NCI-H2171 treated with DMSO at 0.1 percent for 48 hours (cell line): ENCODE data around the gene YWHAQ.
"Not testable (repeated sequence)": the region's sequence is repeated elsewhere in the genome, so short reads cannot be mapped to it uniquely, and the experiment has no call there.

ENCODE experiments used
- DNase-seq: peaks from one replicate; lab custom pipeline; 2025; lab: John Stamatoyannopoulos, UW

YWHAQ gene

DNA sequence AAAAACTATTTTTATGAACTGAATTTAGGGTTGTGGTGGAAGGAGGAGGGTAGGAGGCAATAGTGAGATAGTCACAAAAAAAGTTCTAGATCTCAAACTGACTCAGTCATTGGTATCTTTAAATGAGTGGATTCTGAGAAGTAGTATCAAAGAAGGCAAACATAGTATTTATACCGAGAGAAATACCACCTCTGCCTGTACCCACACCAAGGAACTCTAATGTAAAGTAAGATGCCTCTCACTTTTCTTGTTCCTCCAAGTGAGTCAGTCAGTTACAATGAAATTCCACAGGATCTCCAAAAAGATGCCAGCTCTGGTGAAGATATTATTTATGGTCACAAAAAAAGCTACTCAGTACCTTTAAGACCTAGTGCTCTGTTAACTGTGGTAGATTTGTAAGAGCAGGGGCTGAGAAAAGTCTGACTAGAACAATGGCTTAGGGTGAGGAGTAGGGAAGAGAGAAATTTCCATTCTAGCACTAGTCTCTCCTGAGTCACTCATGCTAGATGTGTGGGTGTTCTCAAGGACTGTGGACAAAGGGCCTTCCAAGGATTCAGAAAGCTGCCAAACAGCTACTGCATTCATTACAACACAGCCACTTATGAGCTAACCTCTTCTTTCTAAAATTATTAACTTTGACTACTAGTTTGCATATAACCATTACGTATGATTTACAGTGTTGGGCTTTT, 36.3 kb downstream of the YWHAQ start:
- no peak for DNase-seq

DNA sequence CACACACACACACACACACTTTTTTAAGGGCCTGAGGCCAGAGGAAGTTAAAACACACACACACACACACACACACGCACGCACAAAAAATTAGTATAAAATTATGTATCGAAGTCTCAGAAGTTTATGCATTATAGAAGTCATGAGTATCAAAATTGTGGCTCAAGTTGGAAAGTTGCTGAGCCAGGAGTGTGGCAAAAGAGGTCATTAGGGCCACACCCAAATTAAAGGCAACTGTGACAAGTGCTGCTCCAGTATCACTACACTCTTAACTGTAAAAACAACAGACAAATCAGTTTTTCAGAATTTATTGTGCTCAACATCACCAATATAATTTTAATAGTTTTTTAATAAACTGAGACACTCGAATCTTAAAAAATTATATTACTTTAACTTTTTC, 36.9 kb downstream of the YWHAQ start:
- DNase-seq: no peak

DNA sequence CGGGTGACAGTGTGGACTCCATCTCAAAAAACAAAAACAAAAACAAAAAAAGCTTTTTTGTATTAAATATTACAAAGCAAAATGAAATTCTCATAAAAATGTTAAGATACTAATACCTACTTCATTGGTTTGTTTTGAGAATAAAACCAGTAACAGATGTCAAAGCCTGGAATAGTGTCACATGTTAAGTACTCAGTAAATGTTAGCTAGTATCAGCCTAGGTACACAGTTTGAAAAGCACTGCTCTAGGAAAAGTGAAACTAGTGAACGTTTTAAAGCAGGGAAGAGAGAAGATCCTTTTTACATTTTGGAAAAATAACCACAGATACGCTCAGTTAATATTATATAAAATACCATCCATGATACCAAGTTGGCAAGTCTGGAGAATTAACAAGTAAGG, 38.1 kb downstream of the YWHAQ start:
- DNase-seq: no peak

DNA sequence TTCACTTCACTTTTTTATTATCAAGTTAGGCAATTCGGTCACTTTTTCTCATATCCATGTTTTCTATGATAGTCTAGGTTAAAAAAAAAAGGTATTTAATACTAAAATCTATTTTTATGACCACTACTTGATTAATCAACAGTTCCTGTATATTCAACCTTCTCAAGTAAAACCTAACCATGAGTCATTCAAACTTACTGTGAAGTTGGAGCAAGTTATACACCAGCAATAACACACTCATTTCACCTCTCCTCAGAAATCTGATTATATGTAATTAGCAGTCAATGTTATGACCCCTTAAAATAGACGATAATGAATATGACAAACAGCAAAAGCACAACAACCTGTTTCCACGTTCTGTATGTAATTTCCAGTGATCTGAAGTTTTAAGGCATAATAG, 40.2 kb downstream of the YWHAQ start:
- no peak for DNase-seq

DNA sequence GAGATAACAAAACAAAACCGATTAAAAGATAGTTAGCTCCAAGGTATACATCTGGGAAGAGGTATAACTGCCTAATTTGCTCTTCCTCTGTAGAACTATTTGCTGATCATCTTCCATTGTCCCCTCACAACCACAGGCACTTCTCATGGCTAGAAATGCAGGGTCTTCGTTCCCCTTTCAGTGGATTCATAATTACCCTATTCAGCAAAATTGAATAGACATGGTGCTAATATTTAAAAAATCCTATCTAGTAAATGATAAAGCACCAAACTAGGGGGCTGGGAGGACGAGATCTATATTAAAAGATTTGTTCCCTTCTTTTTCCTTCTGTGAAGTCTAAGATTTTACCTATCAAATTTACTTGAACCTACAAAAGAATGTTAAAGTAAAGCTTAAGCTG, 44.3 kb downstream of the YWHAQ start:
- DNase-seq: no peak

DNA sequence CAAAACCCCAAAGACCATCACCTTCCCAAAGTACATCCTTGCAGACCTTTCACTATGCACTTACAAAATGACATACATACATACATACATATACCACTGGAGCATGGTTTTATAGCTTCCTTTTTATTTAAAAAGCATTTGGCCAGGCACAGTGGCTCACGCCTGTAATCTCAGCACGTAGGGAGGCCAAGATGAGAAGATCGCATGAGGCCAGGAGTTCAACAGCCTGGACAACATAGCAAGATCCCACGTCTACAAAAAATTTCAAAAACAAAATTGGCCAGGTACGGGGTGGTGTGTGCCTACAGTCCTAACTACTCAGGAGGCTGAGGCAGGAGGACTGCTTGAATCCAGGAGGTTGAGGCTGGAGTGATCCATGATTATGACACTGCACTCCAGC, 45.3 kb downstream of the YWHAQ start:
- no peak for DNase-seq

DNA sequence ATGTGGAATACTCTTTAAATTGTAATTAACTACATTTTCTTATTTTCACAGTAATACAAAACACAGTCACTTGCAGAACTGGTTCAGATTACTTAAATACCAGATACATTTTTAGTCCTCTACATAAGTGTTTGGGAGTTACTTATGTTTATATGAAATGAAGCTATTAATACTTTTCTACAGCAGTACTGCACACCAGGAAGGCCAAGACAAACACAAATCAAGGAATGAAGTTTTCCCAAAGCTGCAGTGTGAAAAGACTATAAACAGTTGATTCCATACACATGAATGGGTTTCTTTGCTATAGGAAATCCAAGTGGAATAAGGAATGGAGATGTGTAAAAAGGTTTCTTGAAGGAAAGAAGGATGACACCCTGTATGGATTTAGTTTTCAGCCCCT, 45.9 kb downstream of the YWHAQ start:
- not testable (repeated sequence) for DNase-seq

DNA sequence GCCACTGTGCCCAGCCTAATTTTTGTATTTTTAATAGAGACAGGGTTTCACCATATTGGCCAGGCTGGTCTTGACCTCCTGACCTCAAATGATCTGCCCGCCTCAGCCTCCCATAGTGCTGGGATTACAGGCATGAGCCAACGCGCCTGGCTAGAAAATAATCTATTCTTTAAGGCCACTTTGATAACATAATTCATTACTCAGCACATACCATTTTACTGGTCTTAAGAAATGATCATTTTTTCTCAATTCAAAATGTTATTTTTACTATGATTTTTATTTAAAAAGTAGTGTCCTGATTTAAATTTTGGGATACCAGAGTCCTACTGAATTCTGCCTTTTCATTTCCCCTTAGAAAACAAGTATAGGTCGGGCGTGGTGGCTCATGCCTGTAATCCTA, 48.2 kb downstream of the YWHAQ start:
- no peak for DNase-seq

DNA sequence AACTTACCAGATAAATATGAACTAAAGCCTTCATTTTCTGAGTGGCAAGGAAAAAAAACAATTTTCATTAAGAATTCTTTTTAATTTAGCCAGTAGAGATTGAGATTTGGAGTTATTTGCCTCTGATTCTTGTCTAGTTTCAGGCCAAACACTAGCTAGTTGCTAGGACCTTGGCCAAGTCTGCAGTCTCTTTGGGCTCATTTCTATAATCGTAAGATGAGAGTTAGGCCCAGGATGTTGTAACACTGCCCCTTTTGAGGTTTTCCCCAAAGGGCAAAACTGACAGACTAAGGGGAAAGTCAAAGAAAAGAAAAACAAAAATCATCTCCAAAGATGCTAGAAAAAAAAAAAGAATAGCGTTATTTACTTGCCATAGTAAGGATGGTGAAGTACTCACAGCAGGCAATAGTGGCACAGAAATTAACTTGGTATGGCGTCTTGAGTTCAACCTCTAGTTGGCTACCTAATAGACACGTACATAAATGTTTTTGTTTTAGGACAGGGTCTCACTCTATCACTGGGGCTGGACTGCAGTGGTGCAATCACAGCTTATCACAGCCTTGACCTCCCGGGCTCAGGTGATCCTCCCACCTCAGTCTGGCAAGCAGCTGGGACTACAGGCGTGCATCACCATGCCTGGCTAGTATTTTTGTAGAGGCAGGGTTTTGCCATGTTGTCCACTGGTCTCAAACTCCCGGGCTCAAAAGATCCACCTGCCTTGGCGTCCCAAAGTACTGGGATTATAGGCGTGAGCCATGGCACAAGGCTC, 52.1 kb downstream of the YWHAQ start:
- no peak for DNase-seq

DNA sequence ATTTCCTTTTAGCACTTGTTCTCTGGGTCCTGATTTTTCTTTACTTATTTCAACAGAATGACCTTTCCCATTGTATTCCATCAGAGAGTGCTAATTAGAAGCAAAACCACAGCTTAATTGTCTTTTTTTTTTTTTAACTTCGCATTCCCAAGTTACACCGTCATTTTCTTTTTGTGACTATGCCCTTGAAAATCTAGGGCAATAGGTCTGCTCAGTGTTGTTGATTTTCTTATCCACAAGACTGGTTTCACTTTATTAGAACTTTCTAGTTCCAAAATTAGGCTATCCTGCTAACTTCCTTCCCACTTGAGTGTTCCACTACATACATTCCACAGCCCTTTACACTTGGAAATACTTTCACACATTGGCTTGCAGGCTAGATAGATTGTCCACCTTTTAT, 56.5 kb downstream of the YWHAQ start:
- DNase-seq: no peak

DNA sequence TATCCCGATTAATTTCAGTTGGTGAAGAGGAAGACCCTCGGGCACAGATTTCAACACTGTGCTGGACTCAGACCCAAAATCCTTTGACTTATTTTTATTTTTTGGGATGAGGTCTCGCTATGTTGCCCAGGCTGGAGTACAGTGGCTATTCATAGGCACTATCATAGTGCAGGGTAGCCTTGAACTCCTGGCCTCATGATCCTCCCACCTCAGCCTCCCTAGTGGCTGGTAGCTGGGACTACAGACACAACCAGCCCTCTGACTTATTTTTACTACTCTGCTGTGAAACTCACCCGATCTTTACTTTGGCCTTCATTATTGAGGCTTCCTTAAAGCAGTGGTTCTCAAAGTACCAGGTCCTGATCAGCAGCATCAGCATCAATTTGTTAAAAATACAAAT, 57.0 kb downstream of the YWHAQ start:
- DNase-seq: no peak

DNA sequence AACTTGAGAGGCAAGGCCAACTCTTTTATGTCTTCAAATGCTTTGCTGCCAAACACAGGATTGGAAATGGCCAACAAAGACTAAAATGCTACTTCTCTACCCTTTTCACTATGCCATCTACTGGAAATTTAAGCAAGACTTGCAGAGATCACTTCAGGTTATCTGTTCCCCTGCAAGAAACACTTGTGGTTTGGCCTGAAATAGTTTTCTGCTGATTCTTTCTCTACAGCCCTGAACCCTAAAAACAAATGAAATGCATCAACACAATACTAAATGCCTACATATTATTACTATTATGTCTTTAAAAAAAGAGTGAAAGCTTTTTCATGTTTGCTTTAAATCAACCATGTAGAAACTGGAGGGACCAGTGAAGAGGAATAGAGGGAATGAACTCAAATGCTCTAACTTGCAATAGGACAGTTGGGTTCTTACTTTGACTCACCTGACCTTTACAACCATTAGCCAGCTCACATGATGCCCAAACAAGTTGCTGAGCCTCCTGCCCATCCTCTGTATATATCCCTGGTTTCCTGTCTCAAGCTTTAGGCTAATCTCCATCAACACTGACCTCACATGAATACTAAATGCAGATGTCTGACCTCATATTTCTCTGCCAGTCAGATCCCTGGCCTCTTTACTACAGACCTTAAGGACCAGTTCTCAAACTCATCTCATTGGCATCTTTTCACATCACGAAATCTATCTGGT, 57.6 kb downstream of the YWHAQ start:
- DNase-seq: no peak

DNA sequence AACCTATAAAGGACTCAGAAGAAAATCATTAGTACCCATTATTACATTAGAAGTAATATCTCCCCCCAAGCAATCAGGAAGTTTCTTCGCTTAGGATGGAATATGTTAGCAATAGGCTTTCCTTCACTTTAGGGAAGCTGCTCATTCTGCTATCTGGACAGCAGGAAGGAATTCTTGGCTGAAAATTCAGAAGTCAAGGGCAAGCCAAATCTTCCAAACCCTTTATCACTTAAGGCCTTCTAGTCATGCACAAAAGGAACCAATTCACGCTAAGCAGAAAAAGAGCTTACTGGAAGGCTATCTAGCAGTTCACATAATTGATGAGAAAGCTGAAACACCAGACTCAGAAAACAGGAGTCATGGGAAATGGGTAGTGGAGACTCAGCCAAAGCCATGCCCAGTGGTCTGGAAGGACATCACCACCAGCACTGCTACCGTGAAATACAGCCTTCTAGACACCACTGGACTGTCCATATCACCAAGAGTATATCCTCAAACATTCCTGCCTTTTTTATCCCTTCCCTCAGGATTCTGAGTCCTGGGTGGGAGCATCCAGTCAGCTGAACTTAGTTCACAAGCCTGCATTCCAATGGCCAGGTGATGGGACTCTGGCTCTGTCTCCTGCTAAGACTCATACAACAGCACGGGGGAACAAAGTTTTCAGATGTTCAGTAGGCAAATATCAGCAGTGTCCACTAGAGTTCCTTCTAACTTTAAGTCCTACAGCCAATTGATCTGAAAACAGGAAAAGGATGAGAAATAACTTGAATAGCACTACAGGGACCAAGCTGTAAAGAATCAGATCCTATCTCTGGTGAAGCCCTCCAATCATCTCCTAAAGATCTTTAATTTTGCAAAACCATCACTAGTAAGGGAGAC, 60.4 kb downstream of the YWHAQ start:
- DNase-seq: no peak

DNA sequence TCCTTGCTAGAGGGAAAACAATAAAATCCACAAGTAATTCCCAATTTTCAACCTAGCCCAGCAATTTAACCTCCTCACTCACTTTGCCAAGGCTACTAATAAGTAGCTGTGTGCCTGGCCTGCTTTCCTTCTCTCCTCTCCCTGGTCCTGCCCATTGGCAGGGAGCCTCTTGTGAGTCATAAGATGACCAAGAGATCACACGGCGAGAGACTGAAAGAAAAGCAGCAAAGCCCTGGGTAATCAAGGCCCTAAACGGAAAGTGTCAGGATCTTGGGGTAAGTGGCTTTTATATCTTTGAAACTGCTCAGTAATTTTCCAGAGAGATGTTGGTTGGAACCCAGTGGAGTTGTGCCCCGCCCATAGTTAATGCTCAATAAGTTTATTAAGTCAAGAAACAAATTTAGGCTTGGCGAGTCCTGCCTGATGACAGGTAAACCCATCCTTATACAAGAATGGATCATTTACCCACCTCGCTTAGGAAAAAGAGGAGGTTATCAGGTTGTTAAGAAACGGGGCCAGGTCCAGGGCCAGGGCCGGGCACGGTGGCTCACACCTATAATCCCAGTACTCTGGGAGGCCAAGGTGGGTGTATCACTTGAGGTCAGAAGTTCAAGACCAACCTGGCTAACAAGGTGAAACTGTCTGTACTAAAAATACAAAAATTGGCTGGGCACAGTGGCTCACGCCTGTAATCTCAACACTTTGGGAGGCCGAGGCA, 65.2 kb downstream of the YWHAQ start:
- no peak for DNase-seq

DNA sequence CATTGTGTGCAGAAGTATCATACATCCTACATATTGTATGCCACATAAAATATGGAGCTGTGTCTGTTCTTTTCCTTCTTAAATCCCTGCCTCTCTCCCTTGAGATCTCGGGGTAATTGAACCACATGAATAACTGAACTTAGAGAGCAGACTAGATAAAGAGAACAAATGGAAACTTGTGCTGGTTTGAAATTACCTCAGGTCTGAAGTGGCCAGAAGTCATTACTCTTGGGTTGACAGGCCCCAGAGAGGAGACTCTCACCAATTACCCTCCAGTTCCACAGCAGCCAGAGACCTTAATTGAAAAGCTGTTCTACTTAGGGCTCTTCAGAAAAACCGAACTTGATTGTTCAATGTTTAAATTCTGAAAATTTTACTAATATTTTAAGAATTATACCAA, 70.2 kb downstream of the YWHAQ start:
- no peak for DNase-seq

DNA sequence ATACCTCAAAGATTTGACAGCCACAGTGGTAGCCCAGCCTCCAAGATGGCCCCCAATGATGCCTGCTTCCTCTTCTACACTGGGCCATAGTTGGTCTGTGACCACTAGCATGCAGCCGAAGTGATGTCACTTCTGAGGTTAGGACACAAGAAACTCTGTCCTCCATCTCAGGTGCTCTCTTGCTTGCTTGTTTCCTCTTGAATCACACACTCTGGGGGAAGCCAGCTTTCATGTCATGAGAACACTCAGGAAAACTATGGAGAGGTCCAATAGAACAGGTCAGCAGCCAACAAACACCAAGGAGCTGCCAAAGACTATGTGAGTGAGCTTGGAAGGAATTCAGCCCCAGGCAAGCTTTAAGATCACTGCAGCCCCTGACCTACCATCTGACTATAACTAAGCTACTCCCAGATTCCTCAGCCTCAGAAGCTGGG, 71.8 kb downstream of the YWHAQ start:
- DNase-seq: no peak

DNA sequence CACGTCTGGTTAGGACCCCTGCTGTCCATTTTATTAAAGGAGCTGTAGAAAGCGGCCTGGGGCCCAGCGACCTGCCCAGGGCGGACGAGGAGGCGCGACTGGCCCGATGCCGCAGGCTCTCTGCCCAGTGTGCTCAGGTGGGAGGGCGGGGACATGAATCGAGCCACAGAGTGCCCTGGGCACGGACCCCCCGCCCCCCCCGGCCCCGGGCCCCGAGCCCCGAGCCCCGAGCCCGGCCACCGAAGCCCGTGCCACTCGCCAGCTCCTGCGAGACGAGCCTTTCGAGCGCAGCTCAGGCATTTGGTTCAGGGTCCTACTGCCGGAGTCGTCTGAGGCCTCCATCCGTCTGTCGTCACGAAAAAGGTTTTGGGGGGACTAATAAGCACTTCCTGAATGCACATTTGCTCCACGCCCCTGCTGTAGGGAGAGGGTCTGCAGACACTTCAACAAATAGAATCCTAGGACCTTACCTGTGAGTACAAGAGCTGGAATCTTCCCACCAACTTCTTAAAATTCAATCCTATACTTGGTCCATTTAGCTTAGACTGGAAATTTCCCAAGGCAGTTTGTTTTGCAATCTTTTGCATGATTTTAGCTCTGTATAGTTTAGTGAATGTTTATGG, 74.6 kb downstream of the YWHAQ start:
- DNase-seq: peak; percentile 68

DNA sequence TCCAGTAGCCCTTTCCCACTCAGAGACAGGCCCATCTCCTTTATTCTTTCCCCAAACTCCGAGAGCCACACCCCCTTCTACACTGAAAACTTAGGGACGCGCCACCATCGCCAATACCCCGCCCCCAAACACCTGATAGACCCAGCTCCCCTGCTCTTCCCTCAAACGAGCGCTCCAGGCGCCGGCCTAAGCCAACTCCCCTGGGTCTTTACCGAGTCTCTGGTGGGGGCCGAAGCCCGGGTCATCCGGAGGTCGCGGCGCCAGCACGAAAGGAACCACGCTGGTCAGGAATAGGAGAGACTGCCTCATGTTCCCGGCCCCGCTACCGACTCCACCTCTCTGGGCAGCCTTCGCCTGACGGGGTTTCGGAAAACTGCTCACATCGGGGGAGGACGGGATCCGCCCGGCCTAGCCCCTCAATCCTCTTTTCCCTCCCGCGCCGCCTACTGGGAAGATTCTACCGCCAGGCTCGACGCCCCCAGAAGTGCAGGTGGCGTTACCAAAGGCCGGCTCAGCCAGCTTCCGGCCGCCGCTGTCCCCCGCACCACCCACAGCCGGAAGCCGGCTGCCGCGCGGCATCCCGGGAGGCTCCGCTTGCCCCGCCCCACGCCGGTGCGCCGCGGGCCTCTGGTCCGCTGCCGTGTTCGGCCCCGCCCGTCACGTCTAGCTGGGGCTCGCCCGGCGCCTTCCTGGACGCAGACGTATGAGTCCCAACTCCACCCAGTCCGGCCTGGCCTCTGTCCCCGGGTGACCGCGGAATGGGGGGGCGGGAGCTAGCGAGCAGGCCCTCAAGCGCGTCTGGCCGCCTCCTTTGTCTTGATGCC, 75.3 kb downstream of the YWHAQ start, which contains the start of gene ADAM17:
ADAM17 (minus strand) TSS at position 534 of the 824 bp plus-strand sequence; CDS start at position 309, 225 bp downstream.
- DNase-seq: peak; percentile 98

DNA sequence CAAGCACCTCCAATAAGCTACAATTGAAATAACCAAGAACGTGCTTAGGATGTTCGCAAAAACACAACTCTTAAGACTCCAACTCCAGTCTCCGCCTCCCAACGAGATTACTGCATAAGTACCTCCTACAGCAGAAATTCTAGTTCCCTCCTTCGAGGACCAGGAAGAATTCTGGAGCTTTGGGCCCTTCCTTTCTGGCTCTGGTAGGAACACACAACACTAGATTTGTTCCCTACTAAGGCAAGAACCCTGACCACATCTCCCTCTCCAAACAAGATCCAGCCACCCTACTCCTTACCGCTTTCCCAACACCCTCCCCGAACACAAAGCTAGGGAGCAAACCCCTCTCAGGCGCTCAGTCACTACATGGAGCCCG, 75.9 kb downstream of the YWHAQ start:
- peak; percentile 70 for DNase-seq
